NCI-H526 (cell line): Measurements from ENCODE around the gene RAB40A.
A peak's percentile ranks its signal among the peaks of the same experiment; 100 is the strongest.

Experiments
- DNase-seq, 2 experiments: peaks; one replicate each; lab custom pipeline; 2025; lab: John Stamatoyannopoulos, UW

RAB40A gene, protein sequence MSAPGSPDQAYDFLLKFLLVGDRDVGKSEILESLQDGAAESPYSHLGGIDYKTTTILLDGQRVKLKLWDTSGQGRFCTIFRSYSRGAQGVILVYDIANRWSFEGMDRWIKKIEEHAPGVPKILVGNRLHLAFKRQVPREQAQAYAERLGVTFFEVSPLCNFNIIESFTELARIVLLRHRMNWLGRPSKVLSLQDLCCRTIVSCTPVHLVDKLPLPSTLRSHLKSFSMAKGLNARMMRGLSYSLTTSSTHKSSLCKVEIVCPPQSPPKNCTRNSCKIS

DNA sequence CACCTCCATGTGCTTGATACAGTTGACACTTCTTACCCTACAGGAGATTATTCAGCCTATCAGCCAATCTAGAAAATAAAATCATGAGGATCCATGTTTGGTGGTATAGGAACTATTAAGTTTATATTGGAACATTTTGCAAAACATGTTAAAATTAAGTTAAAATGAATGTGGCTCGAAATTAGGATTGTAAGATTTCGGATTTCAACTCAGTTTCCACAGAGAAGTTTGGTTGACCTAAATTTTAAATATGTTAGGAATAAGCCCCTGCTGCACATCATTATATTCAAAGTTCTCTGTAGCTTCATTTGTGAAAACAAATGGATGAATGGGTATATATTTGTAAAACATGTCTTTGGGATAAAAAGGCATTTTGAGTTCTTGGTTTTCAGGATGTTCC, at the start of gene RAB40A:
TSS of gene RAB40A (minus strand) at position 101 of the 400 bp plus-strand sequence. CDS start 18,733 bp downstream, outside the sequence.
- no peak for DNase-seq

DNA sequence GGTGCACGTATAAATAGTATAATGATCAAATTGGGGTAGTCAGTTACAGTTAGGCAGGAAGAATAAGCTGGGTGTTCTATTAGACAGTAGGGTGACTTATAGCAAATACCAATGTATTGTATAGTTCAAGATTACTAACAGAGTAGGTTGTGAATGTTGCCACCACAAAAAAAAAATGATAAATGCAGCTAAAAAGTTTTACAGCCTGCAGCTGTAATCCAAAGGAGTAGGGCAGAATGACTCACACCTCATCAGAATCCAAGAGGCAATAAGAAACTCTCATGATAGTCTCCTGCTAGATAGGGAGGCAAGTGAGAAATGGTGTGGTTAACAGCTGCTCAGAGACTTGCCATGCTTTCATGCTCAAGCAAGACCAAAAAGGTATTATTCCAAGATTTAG, 46.5 kb upstream of the RAB40A start:
- DNase-seq = no peak

DNA sequence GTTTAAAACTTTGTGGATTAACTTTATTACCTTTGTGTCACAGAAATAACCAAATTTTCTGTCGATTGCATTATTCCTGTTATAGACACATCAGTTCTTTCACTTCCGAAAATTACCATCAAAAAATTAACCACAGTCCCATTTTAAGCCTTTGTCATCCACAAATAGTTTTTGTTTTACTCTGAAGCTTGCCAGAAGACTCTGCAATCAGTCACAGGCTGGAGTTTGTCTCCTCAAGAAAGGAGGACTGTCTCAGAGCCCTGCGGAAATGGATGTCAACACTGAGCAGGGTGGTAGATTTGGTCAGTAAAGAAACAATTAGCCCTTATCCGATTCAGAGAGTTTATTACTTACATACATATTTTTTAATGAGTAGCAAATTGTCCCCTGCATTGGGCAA, 45.9 kb upstream of the RAB40A start:
- DNase-seq = no peak

DNA sequence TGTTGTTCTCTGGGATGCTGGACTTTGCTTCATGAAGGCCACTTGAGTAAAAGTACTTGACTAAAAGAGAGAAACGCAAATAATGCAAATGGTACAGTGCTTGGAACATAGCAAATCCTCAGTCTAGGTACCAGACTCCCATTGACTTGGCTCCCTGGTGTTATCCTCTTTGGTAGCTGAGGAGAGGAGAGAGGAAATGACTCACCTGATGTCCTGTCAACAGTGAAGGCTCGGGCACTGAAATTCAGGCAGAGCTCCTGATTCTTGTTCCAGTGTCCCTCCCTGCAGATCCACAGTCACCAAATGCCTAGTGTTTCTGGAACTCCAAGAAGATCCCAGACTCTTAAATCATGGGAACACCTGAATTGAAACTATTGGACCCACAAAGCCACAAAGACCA, 43.5 kb upstream of the RAB40A start:
- no peak for DNase-seq

DNA sequence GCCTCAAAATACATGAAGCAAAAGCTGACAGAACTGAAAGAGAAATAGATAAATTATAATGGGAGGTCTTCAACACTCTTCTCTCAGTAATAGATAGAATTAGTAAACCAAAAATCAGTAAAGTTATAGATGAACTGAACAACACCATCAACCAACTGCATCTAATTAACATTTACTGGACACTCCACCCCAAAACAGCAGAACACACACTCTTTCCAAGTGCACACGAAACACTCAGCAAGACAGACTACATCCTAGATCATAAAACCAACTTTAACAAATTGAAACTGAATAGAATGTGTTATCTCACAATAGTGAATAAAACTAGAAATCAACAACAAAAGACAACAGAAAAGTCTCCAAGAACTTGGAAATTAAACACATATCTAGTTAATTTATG, 41.0 kb upstream of the RAB40A start:
- no peak for DNase-seq

DNA sequence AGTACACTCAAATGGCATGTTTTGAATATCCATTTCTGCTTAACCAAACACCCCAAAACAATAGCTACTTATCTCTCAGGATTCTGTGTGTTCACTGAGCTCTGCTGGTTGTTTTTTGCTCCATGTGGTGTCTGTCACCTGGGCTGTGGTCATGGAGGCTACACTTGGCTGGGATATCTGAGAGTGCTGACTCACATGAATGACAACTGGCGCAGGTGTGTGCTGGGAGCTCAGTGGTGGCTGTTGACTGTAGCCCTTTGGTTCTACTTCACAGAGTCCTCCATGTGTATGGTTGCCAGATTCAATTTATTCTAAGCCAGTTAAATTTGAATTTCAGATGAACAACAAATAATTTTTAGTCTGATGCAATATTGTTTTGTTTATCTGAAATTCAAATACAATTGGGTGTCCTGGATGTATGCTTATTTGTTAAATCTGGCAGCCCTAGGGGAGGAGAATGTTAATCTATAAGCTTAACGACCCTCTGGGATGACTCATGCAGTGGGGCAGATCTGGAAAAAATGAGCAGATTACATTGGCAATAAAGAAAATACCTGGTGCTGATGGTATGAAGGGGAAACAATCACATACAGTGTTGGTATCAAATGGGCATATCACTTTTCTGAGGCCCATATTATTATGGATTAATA, 37.8 kb upstream of the RAB40A start:
- no peak for DNase-seq

DNA sequence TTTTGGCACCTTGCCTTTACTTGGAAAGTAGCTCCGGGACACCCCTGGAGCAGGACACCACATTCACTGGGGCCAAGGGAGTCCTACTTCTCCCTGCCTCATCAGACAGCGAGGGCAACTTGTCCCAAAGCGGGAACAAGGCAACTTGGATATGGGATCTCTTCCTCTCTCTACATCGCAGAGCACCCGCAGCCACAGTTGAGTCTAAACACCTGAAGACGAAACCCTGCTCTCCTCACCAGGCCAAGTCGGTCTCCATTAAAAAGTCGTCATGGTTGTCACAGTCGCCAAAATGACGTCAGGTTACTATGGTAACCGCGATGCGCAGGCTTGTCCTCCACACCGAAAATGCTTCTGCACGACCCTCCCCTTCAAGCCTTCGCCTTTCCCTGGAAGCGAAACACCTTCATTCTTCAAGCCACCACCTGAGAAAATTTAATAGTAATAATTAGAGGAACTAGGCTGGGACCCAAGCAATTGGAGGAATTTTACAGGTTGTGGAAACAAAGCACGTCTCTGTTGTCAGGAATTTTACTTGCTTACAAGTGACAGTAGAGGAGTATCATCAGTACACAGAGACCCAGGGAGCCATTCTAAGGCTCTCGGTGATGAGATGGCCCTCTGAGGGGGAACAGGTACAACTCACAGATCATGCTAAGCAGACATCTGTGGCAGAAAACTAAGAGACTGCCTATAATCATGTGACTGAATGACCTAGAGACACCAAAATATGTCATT, 35.6 kb upstream of the RAB40A start:
- DNase-seq = peak in 1 of 2 experiments; percentile 43

DNA sequence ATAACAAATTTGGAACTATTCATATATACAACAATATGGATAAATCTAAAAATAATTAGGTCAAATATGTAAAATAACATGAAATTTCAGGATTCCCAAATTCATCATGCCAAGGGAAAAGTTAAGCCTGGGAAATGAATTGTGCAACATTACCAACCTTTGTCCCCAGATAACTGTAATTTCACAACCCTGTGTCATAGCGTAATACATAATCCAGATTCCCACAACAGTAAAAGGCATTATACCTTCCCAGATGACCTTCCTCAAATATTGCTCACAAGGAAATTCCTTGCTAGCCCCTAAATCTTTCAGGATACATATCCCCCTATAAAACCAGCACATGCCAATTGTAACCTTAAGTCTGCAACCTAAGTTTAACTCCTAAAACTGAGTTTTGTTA, 32.9 kb upstream of the RAB40A start:
- DNase-seq = no peak

DNA sequence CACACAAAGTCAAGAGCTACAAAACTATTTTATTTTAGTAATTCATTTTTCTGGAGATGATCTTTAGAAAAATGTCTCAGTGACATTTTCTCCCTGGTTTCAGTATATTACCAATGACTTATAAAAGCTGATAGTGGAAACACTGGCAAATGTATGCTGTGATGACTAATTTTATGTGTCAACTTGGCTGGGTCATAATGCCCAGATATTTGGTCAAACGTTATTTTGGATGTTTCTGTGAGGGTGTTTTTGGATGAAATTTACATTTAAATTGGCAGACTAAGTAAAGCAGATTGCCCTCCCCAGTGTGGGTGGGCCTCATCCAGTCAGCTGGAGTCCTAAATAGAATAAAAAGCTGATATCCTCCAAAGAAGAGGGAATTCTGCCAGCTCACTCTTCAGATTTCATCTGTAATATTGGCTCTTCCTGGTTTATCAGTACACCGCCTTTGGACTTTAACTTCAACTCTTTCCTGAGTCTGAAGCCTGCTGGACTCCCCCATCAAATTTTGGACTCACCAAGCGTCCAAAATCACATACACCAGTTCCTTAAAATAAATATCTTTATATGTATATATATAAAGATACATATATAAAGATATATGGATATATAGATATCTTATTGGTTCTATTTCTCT, 31.2 kb upstream of the RAB40A start:
- DNase-seq = no peak

DNA sequence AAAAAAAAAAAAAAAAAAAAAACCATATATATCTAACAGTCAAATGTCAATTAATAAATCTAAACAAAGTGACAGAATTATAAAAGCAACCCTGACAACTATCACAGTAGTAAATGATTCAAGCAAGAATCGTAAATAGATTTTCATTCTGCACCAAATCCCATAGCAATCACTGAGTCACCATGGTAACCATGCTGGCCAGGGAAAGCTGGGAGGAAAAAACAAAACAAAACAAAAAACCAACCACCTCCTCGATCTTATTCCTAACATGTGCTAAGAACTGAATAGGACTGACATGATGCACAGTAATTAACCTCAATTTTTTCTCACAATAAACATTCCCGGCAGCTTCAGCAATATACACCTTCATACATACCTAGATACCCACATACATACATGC, 30.6 kb upstream of the RAB40A start:
- DNase-seq = no peak

DNA sequence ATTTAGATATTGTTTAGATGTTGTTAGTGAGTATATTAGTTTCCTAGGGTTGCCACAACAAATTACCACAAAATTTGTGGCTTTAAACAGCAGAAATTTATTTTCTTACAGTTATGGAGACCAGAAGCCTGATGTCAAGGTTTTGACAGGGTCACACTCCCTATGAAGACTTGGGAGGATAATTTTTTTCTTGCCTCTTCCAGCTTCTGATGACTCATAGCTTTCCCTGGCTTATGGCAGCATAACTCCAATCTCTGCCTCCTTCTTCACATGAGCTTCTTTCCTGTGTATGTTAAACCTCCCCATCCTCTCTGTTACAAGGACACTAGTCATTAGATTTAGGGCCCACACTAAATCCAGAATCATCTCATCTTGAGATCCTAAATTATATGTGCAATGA, 20.9 kb upstream of the RAB40A start:
- DNase-seq = no peak

DNA sequence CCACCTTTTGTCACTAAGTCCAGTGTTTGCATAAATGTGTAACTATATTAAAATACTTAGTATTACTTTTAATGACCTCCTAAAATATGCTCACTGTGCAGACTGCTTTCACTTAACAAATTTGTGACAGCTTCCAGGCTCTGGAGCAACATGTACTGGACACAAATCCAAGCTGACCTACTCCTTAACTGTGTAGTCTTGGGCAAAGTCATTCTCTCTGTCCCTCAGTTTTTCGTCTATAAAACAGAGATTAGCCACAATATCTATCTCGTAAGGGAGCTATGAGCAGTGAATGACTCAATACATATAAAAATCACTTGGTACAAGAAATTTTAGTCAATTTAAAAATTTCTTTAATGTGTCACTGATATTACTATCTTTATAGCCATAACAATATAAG, 20.4 kb upstream of the RAB40A start:
- DNase-seq = no peak

DNA sequence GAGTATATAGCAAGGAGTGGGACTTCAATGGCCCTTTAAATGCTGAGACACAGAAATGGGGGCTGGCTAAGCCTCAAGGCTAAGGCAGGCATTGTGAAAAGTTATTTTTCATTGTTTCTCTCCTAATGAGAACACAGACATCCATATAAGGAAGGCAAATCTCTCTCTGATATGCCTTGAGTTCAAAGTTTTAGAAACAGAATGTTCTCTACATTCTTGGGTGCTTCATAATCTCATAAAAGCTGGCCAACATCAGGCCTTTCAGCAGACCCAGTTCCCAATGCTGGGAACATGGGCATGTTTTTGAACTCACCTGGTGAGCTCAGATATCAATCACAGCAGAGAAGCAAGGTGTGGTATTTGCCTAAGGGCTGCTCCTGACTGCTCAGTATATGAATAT, 19.4 kb upstream of the RAB40A start:
- peak in 1 of 2 experiments; percentile 6 for DNase-seq

DNA sequence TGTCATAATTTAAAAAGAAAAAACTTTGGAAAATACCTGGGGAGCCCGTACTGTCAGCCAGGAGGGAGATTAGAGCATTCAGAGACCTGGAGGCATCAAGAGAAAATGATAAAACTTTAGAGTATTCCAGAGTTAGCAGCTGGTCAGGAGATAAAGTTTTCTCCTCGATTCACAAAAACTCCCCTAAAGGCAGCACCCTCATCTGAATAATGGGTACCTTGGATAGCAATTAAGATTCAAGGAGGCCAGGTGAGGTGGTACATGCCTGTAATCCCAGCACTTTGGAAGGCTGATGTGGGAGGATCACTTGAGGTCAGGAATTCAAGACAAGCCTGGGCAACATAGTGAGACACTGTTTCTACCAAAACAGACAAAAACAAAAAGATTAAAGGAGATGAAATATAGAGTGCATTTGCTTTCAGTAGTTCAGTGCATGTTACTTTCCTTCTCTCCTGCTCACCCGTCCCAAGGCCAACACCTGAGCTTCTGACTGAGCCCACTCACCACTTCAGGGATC, 18.6 kb upstream of the RAB40A start:
- no peak for DNase-seq

DNA sequence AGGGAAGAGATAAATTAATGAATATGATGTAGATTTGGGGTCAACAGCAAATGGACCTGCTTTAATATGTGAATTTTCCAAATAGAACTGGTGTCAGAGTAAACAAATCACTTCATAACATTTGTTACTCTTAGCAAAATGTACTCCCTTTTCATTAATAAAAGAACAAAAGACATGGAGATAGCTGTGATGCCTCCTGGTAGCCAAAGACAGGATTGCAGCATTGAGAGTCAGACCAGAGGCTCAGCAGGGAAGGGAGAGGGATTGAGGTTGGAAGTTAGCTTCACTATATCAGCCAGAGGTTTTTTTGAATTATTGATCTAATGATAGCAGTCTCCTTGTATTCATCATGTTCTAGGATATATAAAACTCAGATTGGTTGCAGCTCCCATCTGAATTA, 17.4 kb upstream of the RAB40A start:
- no peak for DNase-seq

DNA sequence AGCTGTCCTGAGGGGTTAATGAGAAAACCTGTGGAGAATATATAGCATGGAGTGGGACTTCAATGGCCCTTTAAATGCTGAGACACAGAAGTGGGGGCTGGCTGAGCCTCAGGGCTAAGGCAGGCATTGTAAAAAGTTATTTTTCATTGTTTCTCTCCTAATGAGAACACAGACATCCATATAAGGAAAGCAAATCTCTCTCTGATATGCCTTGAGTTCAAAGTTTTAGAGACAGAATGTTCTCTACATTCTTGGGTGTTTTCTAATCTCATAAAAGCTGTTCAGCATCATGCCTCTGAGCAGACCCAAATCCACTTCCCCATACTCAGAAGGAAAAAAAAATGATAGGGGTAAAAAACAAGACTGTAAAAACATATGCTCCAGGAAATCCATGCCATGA, 16.8 kb upstream of the RAB40A start:
- no peak for DNase-seq

DNA sequence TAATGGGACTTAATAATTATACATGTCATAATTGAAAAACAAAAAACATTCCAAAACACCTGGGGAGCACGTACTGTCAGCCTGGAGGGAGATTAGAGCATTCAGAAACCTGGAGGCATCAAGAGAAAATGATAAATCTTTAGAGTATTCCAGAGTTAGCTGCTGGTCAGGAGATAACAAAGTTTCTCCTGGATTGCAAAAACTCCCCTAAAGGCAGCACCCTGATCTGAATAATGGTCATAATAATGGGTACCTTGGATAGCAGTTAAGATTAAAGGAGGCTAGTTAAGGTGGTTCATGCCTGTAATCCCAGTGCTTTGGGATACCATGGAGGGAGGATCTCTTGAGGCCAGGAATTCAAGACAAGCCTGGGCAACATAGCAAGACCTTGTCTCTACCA, 15.9 kb upstream of the RAB40A start:
- no peak for DNase-seq

DNA sequence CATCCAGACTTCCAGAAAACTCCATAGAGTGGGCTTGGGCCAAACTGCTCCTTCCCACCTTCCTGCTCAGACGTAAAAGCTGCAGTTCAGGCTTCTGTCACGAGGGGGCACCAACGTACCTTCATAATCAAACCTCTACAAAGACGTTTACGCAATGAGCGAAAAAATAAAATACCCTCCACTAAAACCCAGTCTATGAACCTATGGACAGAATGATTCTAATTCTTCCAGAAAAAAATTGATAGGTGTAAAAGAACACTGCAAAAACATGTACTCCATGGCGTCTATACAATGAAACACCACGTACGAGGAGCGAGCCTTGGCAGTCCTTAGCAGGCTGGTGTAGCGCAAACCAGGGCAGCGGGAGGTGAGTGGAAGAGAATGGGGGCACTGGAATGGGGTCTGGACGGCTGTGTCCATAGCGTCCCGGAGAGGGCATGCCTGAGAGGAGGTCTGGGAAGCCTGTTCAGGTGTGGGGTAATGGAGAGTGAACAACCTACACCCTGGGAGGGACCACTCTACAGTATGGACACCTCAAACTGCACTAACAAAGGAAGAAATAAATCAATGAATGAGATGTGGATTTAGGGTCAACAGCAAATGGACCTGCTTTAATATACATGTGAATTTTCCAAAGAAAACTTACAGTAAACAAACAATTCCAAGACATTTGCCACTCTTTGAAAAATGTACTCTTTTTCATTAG, 14.4 kb upstream of the RAB40A start:
- DNase-seq = peak; percentile 54 to 74

DNA sequence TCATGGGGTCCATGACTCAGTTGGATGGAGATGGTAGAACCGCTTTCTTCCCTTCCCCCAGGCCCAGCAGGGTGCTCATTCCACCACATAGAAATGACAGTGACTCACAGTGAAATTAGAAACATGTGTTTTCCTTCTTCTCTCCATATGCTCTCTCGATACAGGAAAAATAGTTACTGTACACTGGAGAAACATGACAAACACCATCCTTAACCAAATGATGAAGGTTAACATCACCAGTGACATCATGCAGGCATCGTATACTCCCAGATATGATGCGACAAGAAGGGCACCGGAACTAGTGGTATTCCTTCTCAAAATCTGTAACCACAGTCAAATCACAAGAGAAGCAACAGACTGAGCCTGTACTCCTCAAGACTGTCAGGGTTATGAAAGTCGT, 11.7 kb upstream of the RAB40A start:
- no peak for DNase-seq

DNA sequence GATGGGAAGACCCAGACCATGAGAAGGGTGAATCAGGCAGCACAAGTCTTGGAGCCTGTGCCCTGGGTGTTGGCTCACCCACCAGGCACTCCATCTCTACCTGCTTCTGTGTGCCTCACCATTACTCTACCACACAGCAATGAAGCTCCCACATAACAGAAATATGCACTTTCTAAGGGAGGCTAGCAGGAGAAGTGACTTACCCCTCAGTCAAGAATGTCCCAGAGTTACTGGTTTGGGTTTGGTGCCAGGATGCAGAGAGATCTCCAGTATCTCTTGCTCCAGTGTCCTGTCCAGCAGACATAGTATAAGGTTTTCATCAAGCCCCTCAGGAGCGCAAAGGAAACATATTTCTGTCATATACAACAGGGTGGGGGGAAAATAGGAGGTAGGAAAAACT, 11.3 kb upstream of the RAB40A start:
- DNase-seq = no peak

DNA sequence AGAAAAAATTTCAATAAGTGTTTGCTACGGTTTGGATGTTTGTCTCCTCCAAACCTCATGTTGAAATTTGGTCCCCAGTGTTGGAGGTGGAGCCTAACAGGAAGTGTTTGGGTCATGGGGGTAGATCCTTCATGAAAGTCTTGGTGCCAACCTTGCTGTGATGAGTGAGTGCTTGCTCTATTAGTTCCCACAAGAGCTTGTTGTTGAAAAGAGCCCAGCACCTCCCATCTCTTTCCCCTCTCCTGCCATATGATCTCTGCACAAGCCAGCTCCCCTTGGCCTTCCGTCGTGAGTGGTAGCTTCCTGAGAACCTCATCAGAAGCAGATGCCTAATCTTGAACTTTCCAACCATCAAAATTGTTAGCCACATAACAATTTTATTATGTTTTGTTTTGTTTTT, 10.3 kb upstream of the RAB40A start:
- DNase-seq = no peak

DNA sequence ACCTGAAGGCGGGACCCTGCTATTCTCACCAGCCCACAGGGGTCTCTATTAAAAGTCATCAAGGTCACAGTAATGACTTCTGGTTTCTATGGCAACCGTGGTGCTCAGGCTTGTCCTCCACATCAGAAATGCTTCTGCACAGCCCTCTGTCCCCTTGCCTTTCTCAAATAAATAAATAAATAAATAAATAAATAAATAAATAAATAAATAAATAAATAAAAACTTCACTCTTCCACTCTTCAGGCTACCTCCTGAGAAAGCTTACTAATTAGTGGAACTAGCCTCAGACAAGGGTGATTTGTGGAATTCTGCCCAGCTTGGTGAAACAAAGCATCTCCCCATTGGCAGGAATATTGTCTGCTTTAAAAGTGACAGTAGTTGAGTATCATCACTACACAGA, 5.5 kb upstream of the RAB40A start:
- no peak for DNase-seq
